ENCODE measurements around the gene GDAP1L1.

Gene GDAP1L1

GRCh38 chr20:44211177-44212039, 35.7 kb upstream of the GDAP1L1 start:
- Mint-ChIP-seq H3K4me3 (peak overlapping the region; percentile 94), H3K36me3 (peaks cover 10% of the 10 kb centered on the region), H3K27me3 (no peaks in the 10 kb centered on the region), H3K9me3 (no peaks in the 10 kb centered on the region), H3K27ac (peak overlapping the region; percentile 93), H3K4me1 (peaks cover 54% of the 10 kb centered on the region)
- no peak for ATAC-seq

- Mint-ChIP-seq H3K4me1 (peaks cover 50% of the 10 kb centered on the region), H3K9me3 (no peaks in the 10 kb centered on the region), H3K27ac (no peak overlapping the region), H3K36me3 (peaks cover 10% of the 10 kb centered on the region), H3K4me3 (no peak overlapping the region), H3K27me3 (no peaks in the 10 kb centered on the region)
- no peak for ATAC-seq
These were observed 34.3 kb upstream of the GDAP1L1 start for GRCh38 chr20:44212792-44213191.

GRCh38 chr20:44215125-44215524, 32.0 kb upstream of the GDAP1L1 start:
- H3K4me1 Mint-ChIP-seq, result peaks cover 53% of the 10 kb centered on the region
- H3K27ac Mint-ChIP-seq, result peak overlapping the region; percentile 5
- no peak for ATAC-seq

GRCh38 chr20:44217342-44218092, 29.6 kb upstream of the GDAP1L1 start:
- ATAC-seq, result peak; percentile 63
- Mint-ChIP-seq H3K4me3 (no peak overlapping the region), H3K27ac (peak overlapping the region; percentile 46), H3K9me3 (no peaks in the 10 kb centered on the region), H3K27me3 (no peaks in the 10 kb centered on the region), H3K4me1 (peaks cover 44% of the 10 kb centered on the region), H3K36me3 (peaks cover 29% of the 10 kb centered on the region)

More at GRCh38 chr20:44215125-44215524, 32.0 kb upstream of the GDAP1L1 start:
- H3K27me3 Mint-ChIP-seq, result no peaks in the 10 kb centered on the region
- H3K9me3 Mint-ChIP-seq, result no peaks in the 10 kb centered on the region
- H3K4me3 Mint-ChIP-seq, result no peak overlapping the region
- H3K36me3 Mint-ChIP-seq, result peaks cover 15% of the 10 kb centered on the region

GRCh38 chr20:44218446-44218845, 28.7 kb upstream of the GDAP1L1 start:
- Mint-ChIP-seq H3K4me1 (peaks cover 44% of the 10 kb centered on the region), H3K27me3 (no peaks in the 10 kb centered on the region), H3K4me3 (no peak overlapping the region), H3K9me3 (no peaks in the 10 kb centered on the region), H3K27ac (peak overlapping the region; percentile 20), H3K36me3 (peaks cover 29% of the 10 kb centered on the region)
- ATAC-seq, result no peak

- H3K9me3 Mint-ChIP-seq, result no peaks in the 10 kb centered on the region
- peaks cover 41% of the 10 kb centered on the region for H3K4me1 Mint-ChIP-seq
- H3K4me3 Mint-ChIP-seq, result no peak overlapping the region
- H3K27ac Mint-ChIP-seq, result peak overlapping the region; percentile 20
- no peaks in the 10 kb centered on the region for H3K27me3 Mint-ChIP-seq
- no peak for ATAC-seq
- H3K36me3 Mint-ChIP-seq, result peaks cover 29% of the 10 kb centered on the region
These were observed 27.9 kb upstream of the GDAP1L1 start for GRCh38 chr20:44219170-44219730.

GRCh38 chr20:44219791-44220190, 27.3 kb upstream of the GDAP1L1 start:
- Mint-ChIP-seq H3K9me3 (no peaks in the 10 kb centered on the region), H3K27ac (peak overlapping the region; percentile 20), H3K4me3 (no peak overlapping the region), H3K36me3 (peaks cover 29% of the 10 kb centered on the region), H3K27me3 (no peaks in the 10 kb centered on the region), H3K4me1 (peaks cover 37% of the 10 kb centered on the region)
- ATAC-seq, result no peak

GRCh38 chr20:44221368-44221954, 25.6 kb upstream of the GDAP1L1 start:
- Mint-ChIP-seq H3K4me1 (peaks cover 30% of the 10 kb centered on the region), H3K27ac (peak overlapping the region; percentile 46), H3K27me3 (no peaks in the 10 kb centered on the region), H3K36me3 (peaks cover 24% of the 10 kb centered on the region), H3K4me3 (no peak overlapping the region), H3K9me3 (no peaks in the 10 kb centered on the region)
- ATAC-seq, result no peak

GRCh38 chr20:44222027-44222426, 25.1 kb upstream of the GDAP1L1 start:
- Mint-ChIP-seq H3K27ac (peak overlapping the region; percentile 46), H3K27me3 (no peaks in the 10 kb centered on the region), H3K9me3 (no peaks in the 10 kb centered on the region), H3K36me3 (peaks cover 24% of the 10 kb centered on the region), H3K4me3 (no peak overlapping the region), H3K4me1 (peaks cover 28% of the 10 kb centered on the region)
- no peak for ATAC-seq

GRCh38 chr20:44222633-44223368, 24.3 kb upstream of the GDAP1L1 start:
- no peak for ATAC-seq
- peaks cover 24% of the 10 kb centered on the region for H3K36me3 Mint-ChIP-seq
- H3K27ac Mint-ChIP-seq, result no peak overlapping the region
- no peak overlapping the region for H3K4me3 Mint-ChIP-seq
- H3K9me3 Mint-ChIP-seq, result no peaks in the 10 kb centered on the region
- peaks cover 20% of the 10 kb centered on the region for H3K4me1 Mint-ChIP-seq
- no peaks in the 10 kb centered on the region for H3K27me3 Mint-ChIP-seq

GRCh38 chr20:44223721-44224120, 23.4 kb upstream of the GDAP1L1 start:
- Mint-ChIP-seq H3K4me1 (peaks cover 12% of the 10 kb centered on the region), H3K27ac (no peak overlapping the region), H3K4me3 (no peak overlapping the region), H3K36me3 (peaks cover 24% of the 10 kb centered on the region), H3K9me3 (no peaks in the 10 kb centered on the region), H3K27me3 (no peaks in the 10 kb centered on the region)
- no peak for ATAC-seq

- H3K4me3 Mint-ChIP-seq, result no peak overlapping the region
- H3K9me3 Mint-ChIP-seq, result no peaks in the 10 kb centered on the region
- peaks cover 22% of the 10 kb centered on the region for H3K36me3 Mint-ChIP-seq
- ATAC-seq, result no peak
- H3K27me3 Mint-ChIP-seq, result no peaks in the 10 kb centered on the region
- H3K27ac Mint-ChIP-seq, result no peak overlapping the region
- peaks cover 3% of the 10 kb centered on the region for H3K4me1 Mint-ChIP-seq
These were observed 22.5 kb upstream of the GDAP1L1 start for GRCh38 chr20:44224637-44225036.

GRCh38 chr20:44228465-44229258, 18.4 kb upstream of the GDAP1L1 start:
- Mint-ChIP-seq H3K4me3 (no peak overlapping the region), H3K36me3 (peaks cover 5% of the 10 kb centered on the region), H3K27me3 (no peaks in the 10 kb centered on the region), H3K27ac (no peak overlapping the region), H3K4me1 (no peaks in the 10 kb centered on the region), H3K9me3 (no peaks in the 10 kb centered on the region)
- ATAC-seq, result no peak

- Mint-ChIP-seq H3K27me3 (no peaks in the 10 kb centered on the region), H3K4me1 (no peaks in the 10 kb centered on the region), H3K27ac (no peak overlapping the region), H3K9me3 (no peaks in the 10 kb centered on the region), H3K4me3 (no peak overlapping the region), H3K36me3 (no peaks in the 10 kb centered on the region)
- no peak for ATAC-seq
These were observed 15.9 kb upstream of the GDAP1L1 start for GRCh38 chr20:44231193-44231592.

Measured in stimulated activated memory B cell treated with anti-CD40 and anti-IgM and Interleukin-4, amounts not matched to agents 10 μg/mL and 1 μg/mL and 100 μg/mL, for 72 hours (primary cell).